GM23338 (cell line): ENCODE data around the gene TCF3.

Experiments
- CREB1 ChIP-seq: fragments of 250-450 bp; sonication (Bioruptor Pico); IDR thresholded peaks from 2 replicates; pipeline ENCODE4 v1.5.0; 2020; ENCODE audit warnings: low read depth, mild to moderate bottlenecking, moderate library complexity
- EZH2 ChIP-seq: fragments of 200-600 bp; sonication (generic); IDR thresholded peaks from one replicate; pipeline ENCODE4 v1.8.0; 2017; ENCODE audit warnings: antibody characterized with exemption, mild to moderate bottlenecking, low read depth; ENCODE audit not compliant: unreplicated experiment
- EZH2phosphoT487 ChIP-seq: fragments of 200-600 bp; sonication (generic); IDR thresholded peaks from one replicate; pipeline ENCODE4 v1.8.1; 2018; ENCODE audit warnings: antibody characterized with exemption; ENCODE audit not compliant: unreplicated experiment
- JUNB ChIP-seq: IDR thresholded peaks from one replicate; pipeline ENCODE4 v1.6.1; 2016; ENCODE audit warnings: antibody characterized with exemption; ENCODE audit not compliant: unreplicated experiment
- NANOG ChIP-seq: IDR thresholded peaks from 2 replicates; pipeline ENCODE4 v1.6.1; 2016; ENCODE audit warnings: antibody characterized with exemption, borderline replicate concordance
- POLR2AphosphoS5 ChIP-seq: IDR thresholded peaks from 2 replicates; pipeline ENCODE4 v1.6.1; 2016; ENCODE audit warnings: antibody characterized with exemption, low read depth
- ZNF114 ChIP-seq: fragments of 250-450 bp; sonication (Bioruptor Pico); IDR thresholded peaks from 2 replicates; pipeline ENCODE4 v1.5.0; 2020; ENCODE audit warnings: mild to moderate bottlenecking, moderate library complexity
- ZNF462 ChIP-seq: fragments of 250-450 bp; sonication (Bioruptor Pico); IDR thresholded peaks from 2 replicates; pipeline ENCODE4 v1.5.0; 2020; ENCODE audit warnings: mild to moderate bottlenecking, moderate library complexity
- TF ChIP-seq, protein P1 (sequence below): IDR thresholded peaks from one replicate; pipeline ENCODE4 v1.6.1; 2018; ENCODE audit warnings: antibody characterized with exemption; ENCODE audit not compliant: unreplicated experiment
- TF ChIP-seq, protein P2 (sequence below), 2 experiments: fragments of 200-600 bp in 1 of 2; sonication (generic) in 1 of 2; conservative IDR thresholded peaks; 2 replicates each; pipeline versions ENCODE4 v1.5.1 to v1.6.1; 2016 to 2017; ENCODE audit warnings: antibody characterized with exemption in 2 of 2, low read depth in 2 of 2, mild to moderate bottlenecking in 2 of 2, moderate library complexity in 1 of 2
- TF ChIP-seq, protein P3 (sequence below): IDR thresholded peaks from 2 replicates; pipeline ENCODE4 v1.6.1; 2016; ENCODE audit warnings: antibody characterized with exemption

GRCh38 chr19:1673645-1674292 is 21.4 kb upstream of the TCF3 start:
- TF ChIP-seq, protein P1, sequence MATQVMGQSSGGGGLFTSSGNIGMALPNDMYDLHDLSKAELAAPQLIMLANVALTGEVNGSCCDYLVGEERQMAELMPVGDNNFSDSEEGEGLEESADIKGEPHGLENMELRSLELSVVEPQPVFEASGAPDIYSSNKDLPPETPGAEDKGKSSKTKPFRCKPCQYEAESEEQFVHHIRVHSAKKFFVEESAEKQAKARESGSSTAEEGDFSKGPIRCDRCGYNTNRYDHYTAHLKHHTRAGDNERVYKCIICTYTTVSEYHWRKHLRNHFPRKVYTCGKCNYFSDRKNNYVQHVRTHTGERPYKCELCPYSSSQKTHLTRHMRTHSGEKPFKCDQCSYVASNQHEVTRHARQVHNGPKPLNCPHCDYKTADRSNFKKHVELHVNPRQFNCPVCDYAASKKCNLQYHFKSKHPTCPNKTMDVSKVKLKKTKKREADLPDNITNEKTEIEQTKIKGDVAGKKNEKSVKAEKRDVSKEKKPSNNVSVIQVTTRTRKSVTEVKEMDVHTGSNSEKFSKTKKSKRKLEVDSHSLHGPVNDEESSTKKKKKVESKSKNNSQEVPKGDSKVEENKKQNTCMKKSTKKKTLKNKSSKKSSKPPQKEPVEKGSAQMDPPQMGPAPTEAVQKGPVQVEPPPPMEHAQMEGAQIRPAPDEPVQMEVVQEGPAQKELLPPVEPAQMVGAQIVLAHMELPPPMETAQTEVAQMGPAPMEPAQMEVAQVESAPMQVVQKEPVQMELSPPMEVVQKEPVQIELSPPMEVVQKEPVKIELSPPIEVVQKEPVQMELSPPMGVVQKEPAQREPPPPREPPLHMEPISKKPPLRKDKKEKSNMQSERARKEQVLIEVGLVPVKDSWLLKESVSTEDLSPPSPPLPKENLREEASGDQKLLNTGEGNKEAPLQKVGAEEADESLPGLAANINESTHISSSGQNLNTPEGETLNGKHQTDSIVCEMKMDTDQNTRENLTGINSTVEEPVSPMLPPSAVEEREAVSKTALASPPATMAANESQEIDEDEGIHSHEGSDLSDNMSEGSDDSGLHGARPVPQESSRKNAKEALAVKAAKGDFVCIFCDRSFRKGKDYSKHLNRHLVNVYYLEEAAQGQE, result no peak
- TF ChIP-seq, protein P2, sequence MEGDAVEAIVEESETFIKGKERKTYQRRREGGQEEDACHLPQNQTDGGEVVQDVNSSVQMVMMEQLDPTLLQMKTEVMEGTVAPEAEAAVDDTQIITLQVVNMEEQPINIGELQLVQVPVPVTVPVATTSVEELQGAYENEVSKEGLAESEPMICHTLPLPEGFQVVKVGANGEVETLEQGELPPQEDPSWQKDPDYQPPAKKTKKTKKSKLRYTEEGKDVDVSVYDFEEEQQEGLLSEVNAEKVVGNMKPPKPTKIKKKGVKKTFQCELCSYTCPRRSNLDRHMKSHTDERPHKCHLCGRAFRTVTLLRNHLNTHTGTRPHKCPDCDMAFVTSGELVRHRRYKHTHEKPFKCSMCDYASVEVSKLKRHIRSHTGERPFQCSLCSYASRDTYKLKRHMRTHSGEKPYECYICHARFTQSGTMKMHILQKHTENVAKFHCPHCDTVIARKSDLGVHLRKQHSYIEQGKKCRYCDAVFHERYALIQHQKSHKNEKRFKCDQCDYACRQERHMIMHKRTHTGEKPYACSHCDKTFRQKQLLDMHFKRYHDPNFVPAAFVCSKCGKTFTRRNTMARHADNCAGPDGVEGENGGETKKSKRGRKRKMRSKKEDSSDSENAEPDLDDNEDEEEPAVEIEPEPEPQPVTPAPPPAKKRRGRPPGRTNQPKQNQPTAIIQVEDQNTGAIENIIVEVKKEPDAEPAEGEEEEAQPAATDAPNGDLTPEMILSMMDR (conservative IDR thresholded peaks at IDR 0.05; ENCODE audit: low read depth in 2 of 2), result no peak
- TF ChIP-seq EZH2 (no peak), CREB1 (no peak), POLR2AphosphoS5 (no peak), JUNB (no peak), EZH2phosphoT487 (no peak), ZNF114 (CRISPR knock-in tag) (no peak), NANOG (no peak), ZNF462 (CRISPR knock-in tag) (no peak)
- TF ChIP-seq, protein P3, sequence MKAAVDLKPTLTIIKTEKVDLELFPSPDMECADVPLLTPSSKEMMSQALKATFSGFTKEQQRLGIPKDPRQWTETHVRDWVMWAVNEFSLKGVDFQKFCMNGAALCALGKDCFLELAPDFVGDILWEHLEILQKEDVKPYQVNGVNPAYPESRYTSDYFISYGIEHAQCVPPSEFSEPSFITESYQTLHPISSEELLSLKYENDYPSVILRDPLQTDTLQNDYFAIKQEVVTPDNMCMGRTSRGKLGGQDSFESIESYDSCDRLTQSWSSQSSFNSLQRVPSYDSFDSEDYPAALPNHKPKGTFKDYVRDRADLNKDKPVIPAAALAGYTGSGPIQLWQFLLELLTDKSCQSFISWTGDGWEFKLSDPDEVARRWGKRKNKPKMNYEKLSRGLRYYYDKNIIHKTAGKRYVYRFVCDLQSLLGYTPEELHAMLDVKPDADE, result no peak
